Parathyroid adenoma (tissue), 2 donors: ENCODE measurements around the gene DTYMK.

ENCODE experiments used
- H2AFZ ChIP-seq: fragments of 300-600 bp; sonication (generic); one replicate; pipeline ENCODE4 v1.7.0; 2017; ENCODE audit warnings: antibody characterized with exemption, mild to moderate bottlenecking
- H3K27ac ChIP-seq: fragments of 300-600 bp; sonication (generic); one replicate; pipeline ENCODE4 v1.7.0; 2017
- H3K27me3 ChIP-seq: fragments of 300-600 bp; sonication (generic); one replicate; pipeline ENCODE4 v1.7.0; 2017; ENCODE audit warnings: low read length; ENCODE audit not compliant: control insufficient read depth, insufficient read depth
- H3K36me3 ChIP-seq: fragments of 300-600 bp; sonication (generic); one replicate; pipeline ENCODE4 v1.7.0; 2017; ENCODE audit warnings: low read length; ENCODE audit not compliant: control insufficient read depth, insufficient read depth
- H3K4me1 ChIP-seq: fragments of 300-600 bp; sonication (generic); one replicate; pipeline ENCODE4 v1.7.0; 2017; ENCODE audit warnings: control low read depth
- H3K4me2 ChIP-seq: fragments of 300-600 bp; sonication (generic); one replicate; pipeline ENCODE4 v1.7.0; 2017; ENCODE audit warnings: low read length
- H3K4me3 ChIP-seq: fragments of 300-600 bp; sonication (generic); one replicate; pipeline ENCODE4 v1.7.0; 2017; ENCODE audit warnings: low read depth, low read length
- H3K79me2 ChIP-seq: fragments of 300-600 bp; sonication (generic); one replicate; pipeline ENCODE4 v1.7.0; 2017; ENCODE audit warnings: control low read depth
- H3K9ac ChIP-seq: fragments of 300-600 bp; sonication (generic); one replicate; pipeline ENCODE4 v1.7.0; 2017; ENCODE audit warnings: mild to moderate bottlenecking
- H3K9me3 ChIP-seq: fragments of 300-600 bp; sonication (generic); one replicate; pipeline ENCODE4 v1.7.0; 2017; ENCODE audit warnings: low read length; ENCODE audit not compliant: control insufficient read depth
- CTCF ChIP-seq: fragments of 300-600 bp; sonication (generic); IDR thresholded peaks from one replicate; pipeline ENCODE4 v1.7.0; 2017; ENCODE audit warnings: antibody characterized with exemption, mild to moderate bottlenecking
- donor health status: primary hyperparathyroidism.

DTYMK gene

GRCh38 chr2:241653210-241653750 is 33.3 kb downstream of the DTYMK start:
- Histone ChIP-seq H3K9me3 (no peaks in the 10 kb centered on the region), H2AFZ (no peak overlapping the region), H3K79me2 (peaks cover 6% of the 10 kb centered on the region), H3K9ac (no peak overlapping the region), H3K27me3 (no peaks in the 10 kb centered on the region), H3K4me1 (no peaks in the 10 kb centered on the region), H3K36me3 (no peaks in the 10 kb centered on the region), H3K27ac (no peak overlapping the region), H3K4me3 (no peak overlapping the region), H3K4me2 (no peak overlapping the region)
- TF ChIP-seq CTCF = no peak

GRCh38 chr2:241652722-241653121 is 33.9 kb downstream of the DTYMK start:
- Histone ChIP-seq H3K4me1 (no peaks in the 10 kb centered on the region), H3K9ac (no peak overlapping the region), H3K27ac (no peak overlapping the region), H3K4me3 (no peak overlapping the region), H3K36me3 (no peaks in the 10 kb centered on the region), H3K9me3 (no peaks in the 10 kb centered on the region), H3K79me2 (peaks cover 8% of the 10 kb centered on the region), H2AFZ (no peak overlapping the region), H3K4me2 (no peak overlapping the region), H3K27me3 (no peaks in the 10 kb centered on the region)
- TF ChIP-seq CTCF = no peak

- TF ChIP-seq CTCF = no peak
- H3K4me1 ChIP-seq = no peaks in the 10 kb centered on the region
- no peak overlapping the region for H2AFZ ChIP-seq
- H3K4me3 ChIP-seq = no peak overlapping the region
- no peaks in the 10 kb centered on the region for H3K36me3 ChIP-seq
- H3K9me3 ChIP-seq = no peaks in the 10 kb centered on the region
- no peak overlapping the region for H3K4me2 ChIP-seq
- H3K27ac ChIP-seq = no peak overlapping the region
- no peaks in the 10 kb centered on the region for H3K27me3 ChIP-seq
- H3K9ac ChIP-seq = no peak overlapping the region
- H3K79me2 ChIP-seq = peaks cover 9% of the 10 kb centered on the region
Measured at GRCh38 chr2:241652142-241652541, 34.5 kb downstream of the DTYMK start.

GRCh38 chr2:241649927-241650326 is 36.7 kb downstream of the DTYMK start:
- H2AFZ ChIP-seq = no peak overlapping the region
- H3K36me3 ChIP-seq = no peaks in the 10 kb centered on the region
- H3K27ac ChIP-seq = no peak overlapping the region
- H3K4me3 ChIP-seq = no peak overlapping the region
- peaks cover 31% of the 10 kb centered on the region for H3K79me2 ChIP-seq
- no peak overlapping the region for H3K9ac ChIP-seq
- H3K4me1 ChIP-seq = no peaks in the 10 kb centered on the region
- H3K27me3 ChIP-seq = no peaks in the 10 kb centered on the region
- H3K4me2 ChIP-seq = no peak overlapping the region
- no peak for TF ChIP-seq CTCF
- no peaks in the 10 kb centered on the region for H3K9me3 ChIP-seq

- no peaks in the 10 kb centered on the region for H3K36me3 ChIP-seq
- no peak overlapping the region for H2AFZ ChIP-seq
- H3K4me1 ChIP-seq = no peaks in the 10 kb centered on the region
- H3K9ac ChIP-seq = no peak overlapping the region
- H3K27ac ChIP-seq = no peak overlapping the region
- H3K79me2 ChIP-seq = peaks cover 36% of the 10 kb centered on the region
- no peak for TF ChIP-seq CTCF
- no peak overlapping the region for H3K4me3 ChIP-seq
- no peak overlapping the region for H3K4me2 ChIP-seq
- H3K9me3 ChIP-seq = no peaks in the 10 kb centered on the region
- H3K27me3 ChIP-seq = no peaks in the 10 kb centered on the region
Measured at GRCh38 chr2:241649404-241649803, 37.2 kb downstream of the DTYMK start.
